HTR-8/SVneo (cell line): ENCODE data around the gene MAGI1.
"Not testable (repeated sequence)": the region's sequence is repeated elsewhere in the genome, so short reads cannot be mapped to it uniquely, and the experiment has no call there.

ENCODE experiments used
- DNase-seq: peaks from one replicate; pipeline ENCODE4 v3.0.0; 2011; ENCODE audit warnings: low spot score, mixed read lengths; ENCODE audit not compliant: insufficient read length
- FAIRE-seq: peaks from 2 replicates; lab custom pipeline; 2011; peaks lifted over from hg19 to GRCh38; lab: Jason Lieb, UNC

The MAGI1 gene

GRCh38 chr3:65734792-65735191 lies 303.9 kb downstream of the MAGI1 start:
- FAIRE-seq (no peak), DNase-seq (no peak)

- FAIRE-seq (no peak), DNase-seq (no peak)
These were observed 304.3 kb downstream of the MAGI1 start for GRCh38 chr3:65734382-65734781.

GRCh38 chr3:65733459-65733858 lies 305.3 kb downstream of the MAGI1 start:
- FAIRE-seq: no peak
- no peak for DNase-seq

GRCh38 chr3:65732051-65732935 lies 306.4 kb downstream of the MAGI1 start:
- DNase-seq: peak; percentile 64
- no peak for FAIRE-seq

- no peak for DNase-seq
- FAIRE-seq: no peak
These were observed 308.3 kb downstream of the MAGI1 start for GRCh38 chr3:65730449-65730848.

GRCh38 chr3:65729973-65730372 lies 308.7 kb downstream of the MAGI1 start:
- no peak for FAIRE-seq
- DNase-seq: no peak

GRCh38 chr3:65729555-65729954 lies 309.2 kb downstream of the MAGI1 start:
- no peak for DNase-seq

GRCh38 chr3:65728138-65728537 lies 310.6 kb downstream of the MAGI1 start:
- FAIRE-seq: no peak
- DNase-seq: no peak

More at GRCh38 chr3:65729555-65729954, 309.2 kb downstream of the MAGI1 start:
- no peak for FAIRE-seq

- DNase-seq (no peak), FAIRE-seq (no peak)
These were observed 314.7 kb downstream of the MAGI1 start for GRCh38 chr3:65723985-65724384.

GRCh38 chr3:65723011-65723410 lies 315.7 kb downstream of the MAGI1 start:
- FAIRE-seq: no peak
- no peak for DNase-seq

- no peak for DNase-seq
- no peak for FAIRE-seq
These were observed 317.6 kb downstream of the MAGI1 start for GRCh38 chr3:65720989-65721737.

- not testable (repeated sequence) for FAIRE-seq
These were observed 319.1 kb downstream of the MAGI1 start for GRCh38 chr3:65719639-65720038.

GRCh38 chr3:65717676-65718346 lies 320.9 kb downstream of the MAGI1 start:
- FAIRE-seq: no peak
- no peak for DNase-seq

More at GRCh38 chr3:65719639-65720038, 319.1 kb downstream of the MAGI1 start:
- not testable (repeated sequence) for DNase-seq

- FAIRE-seq: no peak
These were observed 322.5 kb downstream of the MAGI1 start for GRCh38 chr3:65716071-65716751.

GRCh38 chr3:65714134-65714533 lies 324.6 kb downstream of the MAGI1 start:
- FAIRE-seq (no peak), DNase-seq (no peak)

More at GRCh38 chr3:65716071-65716751, 322.5 kb downstream of the MAGI1 start:
- DNase-seq: no peak

- FAIRE-seq: no peak
- no peak for DNase-seq
These were observed 325.7 kb downstream of the MAGI1 start for GRCh38 chr3:65713016-65713415.

GRCh38 chr3:65712140-65712539 lies 326.6 kb downstream of the MAGI1 start:
- DNase-seq (no peak), FAIRE-seq (no peak)

GRCh38 chr3:65706776-65707568 lies 331.7 kb downstream of the MAGI1 start:
- DNase-seq: no peak
- FAIRE-seq: no peak

GRCh38 chr3:65706301-65706700 lies 332.4 kb downstream of the MAGI1 start:
- FAIRE-seq (no peak), DNase-seq (no peak)
